ENCODE measurements around the gene FAIM.

- TF ChIP-seq CTCF (conservative IDR thresholded peaks at IDR 0.05; ENCODE audit: low read depth in 2 of 2) (no peak), CREB1 (CRISPR knock-in tag; IDR thresholded peaks at IDR 0.05; ENCODE audit: low read depth) (no peak), EZH2phosphoT487 (IDR thresholded peaks at IDR 0.05; ENCODE audit: unreplicated experiment) (no peak), NANOG (IDR thresholded peaks at IDR 0.05; ENCODE audit: borderline replicate concordance) (no peak), POLR2AphosphoS5 (IDR thresholded peaks at IDR 0.05; ENCODE audit: low read depth) (no peak), ZNF114 (CRISPR knock-in tag; IDR thresholded peaks at IDR 0.05) (no peak)
Observed at GRCh38 chr3:138673641-138674530, 65.3 kb downstream of the FAIM start.

All from GM23338 (cell line).